HTERT RPE-1 (cell line): ENCODE data around the gene JTB.
"Not testable (repeated sequence)": the region's sequence is repeated elsewhere in the genome, so short reads cannot be mapped to it uniquely, and the experiment has no call there.

Experiments
- in situ Hi-C: fragments of 300-500 bp; cut with MboI; formaldehyde crosslinking; loops from 4 replicates; pipeline ENCODE4 v1.14.3; 2020; ENCODE audit warnings: low sequenced_read_pairs

Gene JTB

GRCh38 chr1:153977250-153978240 lies at the start of gene JTB:
Gene JTB, minus strand, starts transcription at chr1:153977674. Its CDS starts 422 bp downstream, at chr1:153977252.
- in situ Hi-C loops, result no loop called here

GRCh38 chr1:154019940-154020339 lies 42.5 kb upstream of the JTB start:
- in situ Hi-C loops, result no loop called here

DNA sequence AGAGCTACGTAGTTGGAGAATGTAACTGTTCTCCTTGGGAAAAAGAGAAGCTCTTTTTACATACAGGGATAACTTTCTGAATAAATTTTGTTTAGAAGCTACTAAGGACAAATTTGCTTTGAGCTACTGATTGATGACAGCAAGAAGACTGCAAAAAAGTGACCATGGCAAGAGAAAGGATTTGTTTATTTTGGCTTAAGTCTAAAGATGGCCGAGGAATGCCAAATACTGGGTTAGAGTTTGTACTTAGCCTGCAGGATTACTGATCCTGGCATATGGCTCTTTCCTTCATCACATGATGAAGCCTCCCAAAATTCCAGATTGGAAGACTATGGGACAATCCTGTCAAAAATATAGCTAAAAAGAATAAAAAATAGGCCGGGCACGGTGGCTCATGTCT lies 41.8 kb upstream of the JTB start:
- in situ Hi-C loops, result no loop called here

GRCh38 chr1:154014154-154014907 lies 36.9 kb upstream of the JTB start:
- in situ Hi-C loops, result no loop called here

- in situ Hi-C loops, result not testable (repeated sequence)
These were observed 35.1 kb upstream of the JTB start for GRCh38 chr1:154012543-154012942.

GRCh38 chr1:154012129-154012528 lies 34.7 kb upstream of the JTB start:
- in situ Hi-C loops, result no loop called here

DNA sequence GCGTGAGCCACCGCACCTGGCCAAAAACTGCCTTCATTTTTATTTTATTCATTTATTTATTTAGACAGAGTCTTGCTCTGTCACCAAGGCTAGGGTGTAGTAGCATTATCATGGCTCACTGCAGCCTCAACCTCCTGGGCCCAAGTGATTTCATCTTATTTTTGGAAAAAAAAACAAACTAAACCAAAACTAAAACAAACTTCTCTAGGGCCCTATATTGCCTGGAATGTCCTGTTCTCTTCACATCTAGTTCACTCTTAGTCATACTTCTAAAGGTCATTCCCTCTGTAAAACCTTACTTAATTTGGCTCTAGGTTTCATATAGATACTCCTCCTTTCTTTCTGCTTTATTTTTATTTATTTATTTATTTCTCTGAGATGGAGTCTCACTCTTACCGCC lies 28.7 kb upstream of the JTB start:
- in situ Hi-C loops, result no loop called here

DNA sequence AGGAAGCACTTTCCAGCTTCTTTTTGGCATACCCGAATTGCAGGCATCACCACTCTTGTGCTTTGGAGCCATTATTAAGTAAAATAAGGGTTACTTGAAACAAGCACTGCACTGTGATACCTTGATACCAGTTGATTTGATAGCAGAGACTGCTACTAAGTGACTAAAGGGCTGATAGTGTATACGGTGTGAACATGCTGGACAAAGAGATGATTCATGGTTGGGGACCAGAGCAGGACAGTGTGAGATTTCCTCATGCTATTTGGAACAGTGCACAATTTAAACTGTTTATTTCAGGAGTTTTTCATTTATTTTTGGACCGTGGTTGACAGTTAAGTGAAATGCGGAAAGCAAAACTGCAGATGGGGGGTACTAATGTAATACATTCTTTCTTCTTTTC lies 22.9 kb upstream of the JTB start:
- in situ Hi-C loops, result no loop called here

DNA sequence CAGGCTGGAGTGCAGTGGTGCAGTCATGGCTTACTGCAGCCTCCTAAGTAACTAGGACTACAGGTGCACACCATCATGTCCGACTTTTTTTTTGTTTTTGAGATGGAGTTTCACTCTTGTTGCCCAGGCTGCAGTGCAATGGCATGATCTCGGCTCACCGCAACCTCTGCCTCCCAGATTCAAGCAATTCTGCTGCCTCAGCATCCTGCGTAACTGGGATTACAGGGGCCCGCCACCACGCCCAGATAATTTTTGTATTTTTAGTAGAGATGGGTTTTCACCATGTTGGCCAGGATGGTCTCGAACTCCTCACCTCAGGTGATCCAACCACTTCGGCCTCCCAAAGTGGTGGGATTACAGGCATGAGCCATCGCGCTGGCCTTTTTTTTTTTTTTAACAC lies 19.4 kb upstream of the JTB start:
- in situ Hi-C loops, result not testable (repeated sequence)

DNA sequence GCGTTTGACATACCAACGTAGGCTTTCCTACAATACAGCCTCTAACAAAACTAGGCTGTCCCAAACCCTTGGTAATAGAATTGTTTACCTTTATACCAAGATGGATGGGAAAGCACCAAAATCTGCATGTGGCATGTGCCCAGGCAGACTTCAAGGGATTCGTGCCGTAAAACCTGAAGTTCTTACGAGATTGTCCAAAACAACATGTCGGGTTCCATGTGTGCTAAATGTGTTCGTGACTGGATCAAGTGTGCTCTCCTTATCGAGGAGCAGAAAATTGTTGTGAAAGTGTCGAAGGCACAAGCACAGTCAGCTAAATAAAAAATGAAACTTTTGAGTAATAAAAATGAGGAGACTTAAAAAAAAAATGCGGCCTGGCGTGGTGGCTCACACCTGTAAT lies 18.2 kb upstream of the JTB start:
- in situ Hi-C loops, result no loop called here

GRCh38 chr1:153995202-153995601 lies 17.7 kb upstream of the JTB start:
- in situ Hi-C loops, result no loop called here

GRCh38 chr1:153991806-153992205 lies 14.3 kb upstream of the JTB start:
- in situ Hi-C loops, result no loop called here

- in situ Hi-C loops, result no loop called here
These were observed 13.7 kb upstream of the JTB start for GRCh38 chr1:153991151-153991630.

DNA sequence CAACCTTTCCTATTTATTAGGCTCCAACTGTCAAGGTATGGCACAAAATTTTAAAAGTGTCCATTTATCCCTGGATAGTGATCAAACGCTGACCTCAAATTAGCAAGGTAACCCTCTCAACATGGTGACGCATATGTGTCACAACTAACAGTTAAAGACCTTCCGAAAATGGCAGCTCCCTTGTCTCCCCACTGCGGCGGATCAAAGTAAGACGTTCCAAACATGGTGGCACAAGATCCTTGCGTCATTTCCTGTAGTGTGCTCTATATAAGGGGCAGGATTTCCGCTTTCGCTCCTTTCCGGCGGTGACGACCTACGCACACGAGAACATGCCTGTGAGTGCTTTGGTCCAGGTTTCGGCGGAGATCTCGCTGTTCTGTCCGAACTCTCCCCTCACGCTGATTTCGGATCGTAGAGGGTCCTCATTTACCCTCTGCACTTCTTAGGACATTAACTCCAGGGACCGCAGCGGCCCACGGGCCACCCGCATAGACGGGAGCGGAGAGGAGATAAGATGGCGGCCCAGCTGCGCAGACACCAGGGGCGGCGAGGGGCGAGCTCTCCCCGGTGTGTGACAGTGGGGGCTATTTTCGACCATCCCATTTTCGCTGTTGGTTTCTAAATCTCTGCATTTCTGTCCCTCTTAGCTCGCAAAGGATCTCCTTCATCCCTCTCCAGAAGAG lies 13.1 kb upstream of the JTB start, which contains the start of gene RPS27:
Gene RPS27, plus strand, starts transcription at position 295 of the 683 bp plus-strand sequence. Its CDS starts 35 bp downstream, at position 330.
- in situ Hi-C loops, result no loop called here

DNA sequence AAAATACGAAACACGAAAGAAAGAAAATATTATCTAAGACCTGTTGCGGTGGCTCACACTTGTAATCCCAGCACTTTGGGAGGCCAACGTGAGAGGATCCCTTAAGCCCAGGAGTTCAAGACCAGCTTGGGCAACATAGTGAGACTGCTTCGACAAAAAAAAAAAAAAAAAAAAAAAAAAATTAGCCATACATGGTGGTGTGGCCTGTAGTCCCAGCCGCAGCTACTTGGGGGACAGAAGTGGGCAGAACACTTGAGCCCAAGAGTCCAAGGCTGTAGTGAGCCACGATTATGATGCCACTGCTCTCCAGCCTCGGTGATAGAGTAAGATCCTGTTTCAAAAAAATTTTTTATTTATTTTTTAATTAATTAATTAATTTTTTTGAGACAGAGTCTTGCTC lies 10.1 kb upstream of the JTB start:
- in situ Hi-C loops, result no loop called here

GRCh38 chr1:153985941-153986761 lies 8.7 kb upstream of the JTB start, which contains the start of gene RAB13:
Gene RAB13, minus strand, starts transcription at chr1:153986339. Its CDS starts 103 bp downstream, at chr1:153986236.
- in situ Hi-C loops, result no loop called here

DNA sequence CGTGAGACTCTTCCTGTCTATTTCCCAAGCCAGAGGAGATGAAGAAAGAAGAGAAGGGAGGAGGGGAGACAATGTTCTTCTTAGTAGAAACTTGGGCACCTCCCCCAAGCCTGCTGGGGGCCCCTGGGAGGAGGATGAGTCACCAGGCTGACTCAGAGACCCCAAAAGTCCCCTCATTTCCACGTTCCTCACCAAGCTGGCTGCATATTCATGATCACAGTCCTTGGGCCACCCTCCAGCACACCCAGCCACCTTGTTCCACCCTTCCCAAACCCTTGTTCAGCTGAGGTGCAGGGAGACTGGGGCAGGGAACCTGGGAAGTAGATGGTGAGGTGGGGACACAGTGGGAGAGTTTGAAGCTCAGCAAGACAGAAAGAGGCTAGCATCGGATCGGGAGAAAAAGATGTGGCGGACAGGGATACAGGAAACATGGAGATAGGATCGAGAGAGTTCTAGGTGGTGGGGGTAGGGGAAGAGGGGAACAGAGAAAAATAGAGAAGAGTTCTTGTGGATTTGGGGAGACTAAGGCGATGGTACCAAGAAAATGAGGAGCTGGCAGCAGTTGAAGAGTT lies 8.0 kb upstream of the JTB start:
- in situ Hi-C loops, result no loop called here

- in situ Hi-C loops, result no loop called here
These were observed 6.8 kb upstream of the JTB start for GRCh38 chr1:153984123-153984894.

DNA sequence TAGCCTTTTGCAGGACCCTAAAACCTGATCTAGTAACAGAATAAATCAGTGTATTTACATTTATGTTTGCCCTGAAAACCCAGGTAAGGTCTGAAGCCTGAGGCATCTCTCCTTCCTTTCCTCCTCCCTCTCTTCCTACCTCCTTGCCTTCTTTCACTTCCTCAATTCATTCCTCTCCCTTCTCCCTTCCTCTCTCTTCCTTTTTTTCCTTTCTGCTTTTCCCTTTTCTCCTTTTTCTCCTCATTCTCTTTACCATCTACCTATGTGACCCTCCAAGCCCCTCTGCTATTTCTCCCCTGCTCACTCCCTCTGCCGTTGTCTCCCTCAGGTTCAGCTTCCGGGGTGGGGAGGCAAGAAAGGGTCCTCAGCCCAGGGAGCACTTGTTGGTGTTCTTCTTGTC lies 4.3 kb upstream of the JTB start:
- in situ Hi-C loops, result not testable (repeated sequence)
